HL-60 (cell line): Measurements from ENCODE around the gene AKT1S1.

Experiments used
- DNase-seq, 2 experiments: peaks; one replicate each; pipeline ENCODE4 v3.0.0-alpha.2; 2010 to 2020; ENCODE audit warnings: low read depth in 1 of 2, low spot score in 1 of 2
- H3K27ac ChIP-seq: fragments of 250-450 bp; sonication (Bioruptor Pico); replicated peaks from 2 replicates; pipeline ENCODE4 v1.5.1; 2020; ENCODE audit warnings: mild to moderate bottlenecking, moderate library complexity
- H3K27me3 ChIP-seq: fragments of 250-450 bp; sonication (Bioruptor Pico); 2 replicates; pipeline ENCODE4 v1.5.1; 2021; ENCODE audit warnings: mild to moderate bottlenecking, moderate library complexity; ENCODE audit not compliant: insufficient read depth, poor library complexity, severe bottlenecking
- H3K4me3 ChIP-seq: replicated peaks from 2 replicates; pipeline ENCODE4 v1.5.1; 2011; ENCODE audit warnings: mild to moderate bottlenecking, control low read depth, low read length; ENCODE audit not compliant: insufficient read depth
- CTCF ChIP-seq: IDR thresholded peaks from one replicate; pipeline ENCODE4 v1.5.1; 2011; ENCODE audit warnings: low read length, control low read depth, inconsistent platforms; ENCODE audit not compliant: insufficient read depth
- GABPA ChIP-seq: IDR thresholded peaks from 2 replicates; pipeline ENCODE4 v1.6.1; 2012; ENCODE audit warnings: low read depth
- POLR2AphosphoS5 ChIP-seq: IDR thresholded peaks from 2 replicates; pipeline ENCODE4 v1.6.1; 2012; ENCODE audit warnings: low read depth
- REST ChIP-seq: IDR thresholded peaks from 2 replicates; pipeline ENCODE4 v1.6.1; 2012; ENCODE audit warnings: low read depth; ENCODE audit not compliant: insufficient replicate concordance
- SPI1 ChIP-seq: IDR thresholded peaks from 2 replicates; pipeline ENCODE4 v1.6.1; 2012; ENCODE audit warnings: low read depth, mild to moderate bottlenecking, borderline replicate concordance

AKT1S1 gene

GRCh38 chr19:49840321-49840720 lies 36.8 kb downstream of the AKT1S1 start:
- Histone ChIP-seq H3K27ac (no peak overlapping the region), H3K27me3 (no peaks in the 10 kb centered on the region), H3K4me3 (no peak overlapping the region)
- DNase-seq, result no peak
- TF ChIP-seq SPI1 (no peak), REST (no peak), CTCF (no peak), GABPA (no peak)

DNA sequence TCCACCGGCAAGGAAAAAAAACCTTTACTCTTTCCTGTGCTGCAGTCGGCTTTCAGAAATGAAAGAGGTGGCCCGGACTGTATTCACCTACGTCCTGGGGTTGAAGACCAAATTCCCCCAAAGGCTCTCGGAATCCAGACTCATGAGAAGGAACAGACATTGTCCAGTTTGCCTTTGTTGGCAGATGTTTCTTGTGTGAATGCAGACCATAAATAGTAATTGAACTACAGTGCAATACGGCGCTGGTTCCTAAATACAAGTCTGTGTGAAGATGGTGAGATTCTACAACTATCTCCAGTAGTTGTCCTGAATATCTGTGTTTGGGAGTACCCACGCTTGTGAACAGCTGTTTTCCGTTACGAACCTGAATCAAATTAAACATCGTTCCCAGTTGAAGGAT lies 37.4 kb downstream of the AKT1S1 start:
- no peaks in the 10 kb centered on the region for H3K27me3 ChIP-seq
- H3K27ac ChIP-seq, result no peak overlapping the region
- no peak overlapping the region for H3K4me3 ChIP-seq
- no peak for DNase-seq
- TF ChIP-seq SPI1 (no peak), REST (no peak), CTCF (no peak), POLR2AphosphoS5 (no peak), GABPA (no peak)

- Histone ChIP-seq H3K4me3 (no peak overlapping the region), H3K27me3 (no peaks in the 10 kb centered on the region), H3K27ac (no peak overlapping the region)
- no peak for TF ChIP-seq POLR2AphosphoS5
- no peak for TF ChIP-seq CTCF
- no peak for TF ChIP-seq GABPA
- TF ChIP-seq SPI1, result no peak
- no peak for TF ChIP-seq REST
- no peak for DNase-seq
Measured at GRCh38 chr19:49838885-49839588, 38.1 kb downstream of the AKT1S1 start.
